HG03196 (cell line): ENCODE data around the gene ZFP30.
A peak's percentile ranks its signal among the peaks of the same experiment; 100 is the strongest.
"Not testable (repeated sequence)": the region's sequence is repeated elsewhere in the genome, so short reads cannot be mapped to it uniquely, and the experiment has no call there.

Experiments used
- ATAC-seq: cut with Tn5 transposase; IDR thresholded peaks from one replicate; pipeline ENCODE4 v1.9.1; 2021; ENCODE audit not compliant: unreplicated experiment

Gene ZFP30

GRCh38 chr19:37655301-37655688 is at the start of gene ZFP30:
Gene ZFP30 (minus strand): TSS chr19:37655465. CDS start chr19:37647822, 7,643 bp downstream.
- ATAC-seq = peak; percentile 64

- ATAC-seq = no peak
These were observed 43.8 kb upstream of the ZFP30 start for GRCh38 chr19:37699057-37699456.

- no peak for ATAC-seq
These were observed 43.0 kb upstream of the ZFP30 start for GRCh38 chr19:37698216-37698615.

GRCh38 chr19:37695144-37695899 is 40.1 kb upstream of the ZFP30 start:
- no peak for ATAC-seq

- no peak for ATAC-seq
These were observed 37.8 kb upstream of the ZFP30 start for GRCh38 chr19:37692956-37693620.

- no peak for ATAC-seq
These were observed 36.7 kb upstream of the ZFP30 start for GRCh38 chr19:37691881-37692504.

- ATAC-seq = no peak
These were observed 28.3 kb upstream of the ZFP30 start for GRCh38 chr19:37683520-37683919.

- no peak for ATAC-seq
These were observed 14.2 kb upstream of the ZFP30 start for GRCh38 chr19:37669450-37669914.

GRCh38 chr19:37657157-37657556 is 1.9 kb upstream of the ZFP30 start:
- ATAC-seq = not testable (repeated sequence)

GRCh38 chr19:37655689-37656371 is 565 bp upstream of the ZFP30 start:
- peak; percentile 65 for ATAC-seq

- ATAC-seq = peak; percentile 33
These were observed 500 bp downstream of the ZFP30 start for GRCh38 chr19:37654629-37655300.

- ATAC-seq = no peak
These were observed 1.1 kb downstream of the ZFP30 start for GRCh38 chr19:37654118-37654517.

GRCh38 chr19:37635076-37636056 is 19.9 kb downstream of the ZFP30 start:
- no peak for ATAC-seq

GRCh38 chr19:37594982-37595382 is 60.3 kb downstream of the ZFP30 start:
- ATAC-seq = peak; percentile 19

- ATAC-seq = peak; percentile 94
These were observed 60.8 kb downstream of the ZFP30 start, which contains the start of the genes ZNF540 and ZNF571 for GRCh38 chr19:37594304-37594981. Gene ZNF540 (plus strand): TSS chr19:37594876. CDS start chr19:37598448, 3,572 bp downstream. Gene ZNF571 (minus strand): TSS chr19:37594792. CDS start chr19:37586676, 8,116 bp downstream.

- no peak for ATAC-seq
These were observed 61.3 kb downstream of the ZFP30 start for GRCh38 chr19:37593996-37594303.

GRCh38 chr19:37583340-37583739 is 71.9 kb downstream of the ZFP30 start:
- no peak for ATAC-seq

- ATAC-seq = no peak
These were observed 83.1 kb downstream of the ZFP30 start for GRCh38 chr19:37572203-37572602.

- no peak for ATAC-seq
These were observed 89.9 kb downstream of the ZFP30 start for GRCh38 chr19:37565370-37565669.
